ENCODE data around the gene SUOX.
"Not testable (repeated sequence)": the region's sequence is repeated elsewhere in the genome, so short reads cannot be mapped to it uniquely, and the experiment has no call there.

SUOX gene

DNA sequence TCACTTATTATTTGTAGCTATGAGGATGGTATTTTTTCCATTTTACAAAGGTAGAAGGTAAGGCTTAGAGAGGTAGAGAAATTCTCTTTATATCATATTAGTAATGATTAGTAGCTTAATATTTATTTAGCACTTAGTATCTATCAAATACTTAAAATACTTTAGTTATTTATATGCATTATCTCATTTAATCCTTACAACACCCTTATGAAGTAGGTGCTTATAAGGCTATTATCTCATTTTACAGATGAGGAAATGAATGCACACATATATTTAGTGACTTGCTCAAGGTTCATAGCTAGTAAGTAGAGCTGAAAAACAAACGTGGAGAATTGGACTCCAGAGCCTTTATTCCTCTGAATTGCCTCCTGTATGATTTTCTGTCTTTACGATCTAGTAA, 12.2 kb upstream of the SUOX start:
- DNase-seq, result no peak

GRCh38 chr12:55985341-55985740, 11.7 kb upstream of the SUOX start:
- no peak for DNase-seq

- DNase-seq, result not testable (repeated sequence)
These were observed 11.1 kb upstream of the SUOX start for GRCh38 chr12:55985976-55986375.

DNA sequence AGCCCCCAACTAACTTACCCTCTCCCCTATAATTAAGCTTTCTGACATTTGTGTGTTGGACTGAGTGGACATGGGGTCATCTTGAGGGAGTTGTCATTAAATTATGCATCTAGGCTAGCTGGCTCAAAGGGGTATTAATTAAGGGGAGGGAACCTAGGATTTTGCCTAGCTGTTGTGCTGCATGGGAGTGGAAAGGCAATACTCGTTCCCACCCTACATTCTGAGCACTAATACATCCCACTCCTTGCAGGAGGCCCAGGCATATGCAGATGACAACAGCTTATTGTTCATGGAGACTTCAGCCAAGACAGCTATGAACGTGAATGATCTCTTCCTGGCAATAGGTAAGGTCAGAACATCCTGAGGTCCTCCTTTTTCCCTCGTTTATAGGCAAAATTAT, 6.0 kb upstream of the SUOX start:
- no peak for DNase-seq

DNA sequence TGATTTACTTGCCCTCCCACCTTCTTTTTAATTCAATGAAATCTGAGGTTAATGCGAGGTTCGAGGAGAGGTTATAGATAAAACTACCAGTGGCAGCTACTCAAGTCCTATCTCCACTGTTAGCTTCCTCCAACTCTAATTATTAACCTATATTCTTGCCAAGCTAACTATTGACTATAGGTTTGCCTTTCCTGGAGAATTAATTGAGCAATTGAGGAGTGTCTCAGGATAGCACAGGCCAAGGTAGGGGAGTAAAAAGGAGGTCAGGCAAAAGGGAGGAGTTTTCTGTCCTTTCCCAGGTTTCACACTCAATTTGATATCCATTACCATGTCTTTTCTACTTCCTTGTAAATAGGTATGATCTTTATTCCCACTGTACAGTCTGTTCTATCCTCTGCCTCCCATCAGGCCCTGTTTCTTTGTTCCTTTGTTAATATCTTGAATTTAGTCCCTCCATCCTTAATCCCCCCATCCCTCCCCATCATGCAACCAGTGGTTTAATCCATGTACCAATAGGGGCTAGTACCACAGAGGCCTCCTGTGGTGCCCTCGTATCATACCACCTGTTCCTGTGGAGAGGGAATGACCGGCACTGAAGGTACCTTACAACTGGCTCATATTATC, 3.7 kb upstream of the SUOX start:
- DNase-seq, result no peak

GRCh38 chr12:55995366-55995765, 1.7 kb upstream of the SUOX start:
- DNase-seq, result no peak

- DNase-seq, result peak; percentile 68
These were observed 818 bp upstream of the SUOX start for GRCh38 chr12:55996201-55996714.

DNA sequence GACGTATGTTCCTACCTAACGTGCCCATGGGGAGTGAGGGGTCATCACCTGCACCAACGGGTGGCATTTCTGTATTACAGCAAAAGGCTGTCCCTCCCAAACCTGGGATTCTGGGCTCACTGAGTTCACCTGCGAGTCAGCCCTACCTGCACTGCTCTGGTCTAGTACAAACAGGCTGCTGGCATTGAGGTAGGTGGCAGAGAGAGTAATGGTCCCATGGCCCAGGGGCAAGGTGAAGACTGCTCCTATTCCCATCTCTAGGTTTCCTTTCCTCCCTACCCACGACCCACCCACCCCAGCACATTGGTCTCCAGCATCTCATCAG, 421 bp downstream of the SUOX start:
- DNase-seq, result no peak

DNA sequence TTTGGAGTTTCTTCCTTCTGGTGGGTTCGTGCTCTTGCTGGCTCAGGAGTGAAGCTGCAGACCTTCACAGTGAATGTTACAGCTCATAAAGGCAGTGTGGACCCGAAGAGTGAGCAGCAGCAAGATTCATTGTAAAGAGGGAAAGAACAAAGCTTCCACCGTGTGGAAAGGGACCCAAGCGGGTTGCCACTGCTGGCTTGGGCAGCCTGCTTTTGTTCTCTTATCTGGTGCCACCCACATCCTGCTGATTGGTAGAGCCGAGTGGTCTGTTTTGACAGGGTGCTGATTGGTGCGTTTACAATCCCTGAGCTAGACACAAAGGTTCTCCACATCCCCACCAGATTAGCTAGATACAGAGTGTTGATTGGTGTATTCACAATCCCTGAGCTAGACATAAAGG, 2.4 kb downstream of the SUOX start:
- not testable (repeated sequence) for DNase-seq

DNA sequence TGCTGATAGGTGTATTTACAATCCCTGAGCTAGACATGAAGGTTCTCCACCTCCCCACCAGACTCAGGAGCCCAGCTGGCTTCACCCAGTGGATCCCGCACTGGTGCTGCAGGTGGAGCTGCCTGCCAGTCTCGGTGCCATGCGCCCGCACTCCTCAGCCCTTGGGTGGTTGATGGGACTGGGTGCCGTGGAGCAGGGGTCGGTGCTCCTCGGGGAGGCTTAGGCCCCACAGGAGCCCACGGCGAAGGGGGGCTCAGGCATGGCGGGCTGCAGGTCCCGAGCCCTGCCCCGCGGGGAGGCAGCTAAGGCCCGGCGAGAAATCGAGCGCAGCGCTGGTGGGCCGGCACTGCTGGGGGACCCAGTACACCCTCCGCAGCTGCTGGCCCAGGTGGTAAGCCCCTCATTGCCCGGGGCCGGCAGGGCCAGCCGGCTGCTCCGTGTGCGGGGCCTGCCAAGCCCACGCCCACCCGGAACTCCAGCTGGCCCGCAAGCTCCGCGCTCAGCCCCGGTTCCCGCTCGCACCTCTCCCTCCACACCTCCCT, 3.0 kb downstream of the SUOX start:
- DNase-seq, result not testable (repeated sequence)

- no peak for DNase-seq
These were observed 4.5 kb downstream of the SUOX start for GRCh38 chr12:56001487-56002100.

DNA sequence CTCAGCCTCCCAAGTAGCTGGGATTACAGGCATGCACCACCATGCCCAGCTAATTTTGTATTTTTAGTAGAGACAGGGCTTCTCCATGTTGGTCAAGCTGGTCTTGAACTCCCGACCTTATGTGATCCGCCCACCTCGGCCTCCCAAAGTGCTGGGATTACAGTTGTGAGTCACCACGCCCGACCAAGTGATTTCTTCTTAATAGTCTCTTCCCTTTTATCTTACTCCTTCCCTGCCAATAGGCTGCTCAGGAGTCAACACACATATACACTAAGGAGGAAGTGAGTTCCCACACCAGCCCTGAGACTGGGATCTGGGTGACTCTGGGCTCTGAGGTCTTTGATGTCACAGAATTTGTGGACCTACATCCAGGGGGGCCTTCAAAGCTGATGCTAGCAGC, 6.3 kb downstream of the SUOX start:
- not testable (repeated sequence) for DNase-seq

DNA sequence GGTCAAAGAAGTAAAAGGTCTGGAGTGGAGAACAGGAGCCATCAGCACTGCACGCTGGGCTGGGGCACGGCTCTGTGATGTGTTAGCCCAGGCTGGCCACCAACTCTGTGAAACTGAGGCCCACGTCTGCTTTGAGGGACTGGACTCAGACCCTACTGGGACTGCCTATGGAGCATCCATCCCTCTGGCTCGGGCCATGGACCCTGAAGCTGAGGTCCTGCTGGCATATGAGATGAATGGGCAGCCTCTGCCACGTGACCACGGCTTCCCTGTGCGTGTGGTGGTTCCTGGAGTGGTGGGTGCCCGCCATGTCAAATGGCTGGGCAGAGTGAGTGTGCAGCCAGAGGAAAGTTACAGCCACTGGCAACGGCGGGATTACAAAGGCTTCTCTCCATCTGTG, 7.1 kb downstream of the SUOX start:
- no peak for DNase-seq

- DNase-seq, result peak; percentile 68
These were observed 10.8 kb downstream of the SUOX start for GRCh38 chr12:56007564-56008559.

DNA sequence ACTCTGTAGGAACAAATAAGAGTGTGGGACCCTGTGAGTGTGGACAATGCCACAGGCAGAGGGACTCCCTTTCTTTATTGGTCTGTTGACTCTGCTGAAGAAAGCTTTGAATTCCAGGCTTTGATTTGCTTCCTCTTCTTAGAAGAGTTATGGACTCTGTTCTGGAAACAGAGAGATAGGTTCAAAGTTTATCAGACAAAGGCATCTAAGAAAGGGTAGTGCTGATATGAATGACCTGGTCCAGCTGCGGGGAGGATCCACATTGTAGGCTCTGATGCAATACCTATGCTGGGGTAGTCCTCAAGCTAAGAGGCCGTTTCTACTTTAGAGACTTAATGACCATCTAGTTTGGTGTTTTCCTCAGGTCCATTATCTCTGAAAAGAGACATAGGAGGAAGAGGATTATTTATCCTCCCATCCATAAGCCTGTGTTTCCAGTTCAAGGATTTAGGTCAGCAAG, 13.1 kb downstream of the SUOX start:
- DNase-seq, result no peak

GRCh38 chr12:56011509-56012090, 14.5 kb downstream of the SUOX start:
- no peak for DNase-seq

GRCh38 chr12:56013482-56013881, 16.4 kb downstream of the SUOX start:
- DNase-seq, result no peak

DNA sequence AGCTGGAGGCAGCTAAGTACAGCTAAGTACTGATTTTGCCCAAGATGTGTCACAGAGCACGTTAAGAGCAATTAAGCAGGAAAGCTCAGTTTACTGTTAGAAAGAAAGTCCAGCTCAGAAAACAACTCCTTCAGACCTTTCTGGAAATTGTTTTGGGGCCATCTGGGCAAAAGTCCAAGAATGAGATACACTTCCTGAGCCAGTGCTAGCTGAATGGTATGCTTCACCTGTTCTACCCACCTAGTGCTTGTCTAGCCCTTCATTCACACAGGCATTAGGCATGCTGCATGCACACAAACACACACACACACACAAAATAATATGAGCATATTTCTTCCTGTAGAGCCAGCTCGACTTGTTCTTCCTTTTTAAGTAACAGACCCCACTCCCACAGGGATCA, 17.1 kb downstream of the SUOX start:
- DNase-seq, result no peak

GRCh38 chr12:56017181-56017580, 20.1 kb downstream of the SUOX start:
- no peak for DNase-seq

- no peak for DNase-seq
These were observed 21.3 kb downstream of the SUOX start for GRCh38 chr12:56018356-56018755.

DNA sequence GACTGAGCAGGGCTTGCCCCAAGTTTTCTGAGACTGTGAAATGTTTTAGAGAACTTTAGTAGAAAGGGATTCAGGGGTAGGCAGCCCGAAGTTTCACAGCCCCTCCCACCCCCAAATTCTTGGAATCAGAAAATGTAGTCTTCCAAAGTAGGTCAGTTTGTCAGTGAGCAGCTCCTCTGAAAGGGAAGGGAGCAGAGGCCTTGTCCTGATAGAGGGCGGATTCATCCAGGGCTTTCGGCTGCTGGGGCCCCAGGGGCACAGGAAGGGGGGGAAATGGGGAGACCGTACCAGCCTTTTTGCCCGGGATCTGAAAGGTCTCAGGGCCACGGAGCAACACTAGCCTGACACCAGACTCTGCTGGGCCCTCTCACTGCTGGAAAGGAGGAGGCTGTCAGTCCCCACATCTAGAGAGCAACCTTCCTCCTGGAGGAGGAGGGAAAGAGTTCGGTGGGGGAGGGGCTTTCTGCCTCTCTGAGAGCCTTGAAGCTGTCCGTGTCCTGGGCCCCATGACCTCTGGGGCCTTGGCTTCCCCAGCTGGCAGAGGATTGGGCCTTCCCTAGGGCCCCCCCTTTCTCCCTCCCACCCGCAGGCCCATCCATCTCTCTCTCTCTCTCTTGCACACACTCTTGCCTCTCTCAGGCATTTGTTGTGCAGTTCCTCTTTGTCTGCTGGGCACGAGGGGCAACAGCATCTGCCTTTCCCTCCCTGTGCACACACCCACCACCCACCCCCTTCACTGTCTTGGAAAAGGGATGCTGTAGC, 23.5 kb downstream of the SUOX start, which contains the start of gene IKZF4:
TSS of gene IKZF4 (plus strand) at position 621 of the 762 bp plus-strand sequence. CDS start 451 bp downstream, outside the sequence.
- DNase-seq, result no peak

Data from effector CD4-positive, alpha-beta T cell (primary cell).